ENCODE results near the gene RASAL2. TPM values are rescaled to one million over a fixed set of nuclear protein-coding genes. Genes with fewer than 3 reads are reported as not detected.

Gene RASAL2
- total and polyA plus RNA-seq, 10 donors = 0.42 to 24.4 (median 14.6) TPM

DNA sequence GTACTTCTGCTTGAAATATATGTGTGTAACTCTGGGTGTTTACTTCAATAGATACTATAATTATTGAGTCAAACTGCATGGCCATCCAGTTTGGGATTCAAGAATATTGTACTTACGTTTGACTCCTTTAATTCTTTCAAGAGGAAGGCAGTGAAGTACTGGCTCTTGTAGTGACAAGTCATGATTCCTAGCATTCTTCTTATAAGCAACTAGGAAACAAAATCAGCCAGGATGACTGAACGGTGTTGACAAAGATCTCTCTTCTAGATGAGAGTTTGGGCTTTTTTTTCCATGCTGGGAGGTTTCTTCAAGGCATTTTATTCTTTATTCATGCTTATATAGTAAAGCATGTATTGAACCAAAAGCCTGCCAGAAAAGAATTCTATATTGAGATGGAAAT is 344.5 kb downstream of the RASAL2 start:
- TF ChIP-seq POLR2AphosphoS5 (IDR thresholded peaks at IDR 0.05) (no peak), POLR2A (IDR thresholded peaks at IDR 0.05) (no peak)
- TF ChIP-seq, protein P1, sequence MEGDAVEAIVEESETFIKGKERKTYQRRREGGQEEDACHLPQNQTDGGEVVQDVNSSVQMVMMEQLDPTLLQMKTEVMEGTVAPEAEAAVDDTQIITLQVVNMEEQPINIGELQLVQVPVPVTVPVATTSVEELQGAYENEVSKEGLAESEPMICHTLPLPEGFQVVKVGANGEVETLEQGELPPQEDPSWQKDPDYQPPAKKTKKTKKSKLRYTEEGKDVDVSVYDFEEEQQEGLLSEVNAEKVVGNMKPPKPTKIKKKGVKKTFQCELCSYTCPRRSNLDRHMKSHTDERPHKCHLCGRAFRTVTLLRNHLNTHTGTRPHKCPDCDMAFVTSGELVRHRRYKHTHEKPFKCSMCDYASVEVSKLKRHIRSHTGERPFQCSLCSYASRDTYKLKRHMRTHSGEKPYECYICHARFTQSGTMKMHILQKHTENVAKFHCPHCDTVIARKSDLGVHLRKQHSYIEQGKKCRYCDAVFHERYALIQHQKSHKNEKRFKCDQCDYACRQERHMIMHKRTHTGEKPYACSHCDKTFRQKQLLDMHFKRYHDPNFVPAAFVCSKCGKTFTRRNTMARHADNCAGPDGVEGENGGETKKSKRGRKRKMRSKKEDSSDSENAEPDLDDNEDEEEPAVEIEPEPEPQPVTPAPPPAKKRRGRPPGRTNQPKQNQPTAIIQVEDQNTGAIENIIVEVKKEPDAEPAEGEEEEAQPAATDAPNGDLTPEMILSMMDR (IDR thresholded peaks at IDR 0.05 in 8 of 11, conservative IDR thresholded peaks at IDR 0.05 in 3 of 11) = no peak
- intact Hi-C loops (cut with DNase I; ENCODE audit: low total_unique reads) = no loop called here

DNA sequence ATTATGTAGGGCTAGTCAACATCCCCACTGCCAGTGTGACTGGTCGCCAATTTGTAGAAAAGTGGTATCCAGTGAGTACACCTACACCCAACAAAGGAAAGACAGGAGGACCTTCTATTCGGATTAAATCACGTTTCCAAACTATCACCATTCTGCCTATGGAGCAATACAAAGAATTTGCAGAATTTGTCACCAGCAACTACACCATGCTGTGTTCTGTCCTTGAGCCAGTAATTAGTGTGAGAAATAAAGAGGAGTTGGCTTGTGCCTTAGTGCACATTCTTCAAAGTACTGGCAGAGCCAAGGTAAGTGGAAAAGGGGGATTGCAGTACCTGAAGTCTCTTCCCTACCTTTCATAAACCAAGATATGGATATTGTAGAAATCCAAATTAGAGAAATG is 349.0 kb downstream of the RASAL2 start:
- TF ChIP-seq POLR2AphosphoS5 (IDR thresholded peaks at IDR 0.05) (no peak), POLR2A (IDR thresholded peaks at IDR 0.05) (no peak)
- TF ChIP-seq, protein P1 (IDR thresholded peaks at IDR 0.05 in 8 of 11, conservative IDR thresholded peaks at IDR 0.05 in 3 of 11) = no peak
- Histone ChIP-seq H3K36me3 (peaks cover 0 to 17% (median 0%) of the 10 kb centered on the region in 6 donors), H3K9me3 (no peaks in the 10 kb centered on the region), H3K4me3 (no peak overlapping the region), H3K27ac (no peak overlapping the region), H3K4me1 (no peaks in the 10 kb centered on the region), H3K27me3 (replicated peaks in 1 of 7) (no peaks in the 10 kb centered on the region)
- DNase-seq = no peak
- intact Hi-C loops (cut with DNase I; ENCODE audit: low total_unique reads) = no loop called here
- 86 to 96% (median 91%) methylated on average over 3 of the region's 3 CpGs for WGBS, 5 donors

More for the DNA sequence above, 344.5 kb downstream of the RASAL2 start:
- H3K27me3 ChIP-seq (replicated peaks in 1 of 7) = no peaks in the 10 kb centered on the region
- H3K36me3 ChIP-seq = peaks cover 0 to 17% (median 0%) of the 10 kb centered on the region in 6 donors
- DNase-seq = no peak
- H3K27ac ChIP-seq = no peak overlapping the region
- H3K4me1 ChIP-seq = no peaks in the 10 kb centered on the region
- no peak overlapping the region for H3K4me3 ChIP-seq
- no peaks in the 10 kb centered on the region for H3K9me3 ChIP-seq
- 65 to 88% (median 76%) methylated on average over 2 of the region's 2 CpGs for WGBS, 5 donors

DNA sequence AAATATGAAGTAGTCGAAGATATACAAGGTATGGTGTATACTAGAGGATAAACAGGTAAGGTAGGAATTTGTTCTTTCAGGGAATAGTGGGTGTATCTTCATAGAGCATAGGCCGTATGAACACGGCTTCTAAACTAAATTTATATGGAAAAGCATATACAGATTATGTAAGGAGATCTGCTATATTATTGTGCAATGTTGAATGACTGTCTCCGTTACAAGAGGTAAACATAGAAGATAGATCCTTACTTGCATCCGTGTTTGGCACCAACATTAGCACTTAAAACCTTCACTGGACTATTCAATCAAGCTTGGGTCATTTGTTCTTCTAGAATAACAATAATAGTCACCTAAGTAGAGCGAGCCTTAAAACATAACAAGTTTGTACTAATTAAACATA is 357.0 kb downstream of the RASAL2 start:
- Histone ChIP-seq H3K4me3 (no peak overlapping the region), H3K27ac (no peak overlapping the region), H3K4me1 (no peaks in the 10 kb centered on the region), H3K9me3 (no peaks in the 10 kb centered on the region), H3K27me3 (replicated peaks in 1 of 7) (no peaks in the 10 kb centered on the region), H3K36me3 (peaks cover 0 to 5% (median 0%) of the 10 kb centered on the region in 6 donors)
- 85 to 93% (median 92%) methylated on average over 6 of the region's 6 CpGs for WGBS, 5 donors
- no peak for DNase-seq
- TF ChIP-seq POLR2A (IDR thresholded peaks at IDR 0.05) (no peak), POLR2AphosphoS5 (IDR thresholded peaks at IDR 0.05) (no peak)
- TF ChIP-seq, protein P1 (IDR thresholded peaks at IDR 0.05 in 8 of 11, conservative IDR thresholded peaks at IDR 0.05 in 3 of 11) = no peak
- intact Hi-C loops (cut with DNase I; ENCODE audit: low total_unique reads) = no loop called here

DNA sequence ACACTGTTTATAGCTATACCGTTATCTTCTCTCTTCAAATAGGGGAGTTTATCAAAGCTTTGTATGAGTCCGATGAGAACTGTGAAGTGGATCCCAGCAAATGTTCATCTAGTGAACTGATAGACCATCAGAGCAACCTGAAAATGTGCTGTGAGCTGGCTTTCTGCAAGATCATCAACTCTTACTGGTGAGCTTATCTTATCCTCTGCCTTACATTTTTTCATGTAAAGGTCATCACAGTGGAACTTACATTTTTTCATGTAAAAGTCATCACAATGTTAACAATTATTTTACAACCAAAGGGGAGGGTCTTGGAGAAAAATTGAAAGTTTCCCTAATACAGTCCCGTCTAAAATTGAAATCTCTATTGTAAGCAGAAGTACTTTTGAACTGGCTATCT is 357.6 kb downstream of the RASAL2 start:
- H3K4me3 ChIP-seq = no peak overlapping the region
- no peaks in the 10 kb centered on the region for H3K27me3 ChIP-seq (replicated peaks in 1 of 7)
- 84 to 96% (median 85%) methylated on average over 3 of the region's 3 CpGs for WGBS, 5 donors
- intact Hi-C loops (cut with DNase I; ENCODE audit: low total_unique reads) = no loop called here
- H3K9me3 ChIP-seq = no peaks in the 10 kb centered on the region
- TF ChIP-seq POLR2AphosphoS5 (IDR thresholded peaks at IDR 0.05) (no peak), POLR2A (IDR thresholded peaks at IDR 0.05) (no peak)
- TF ChIP-seq, protein P1 (IDR thresholded peaks at IDR 0.05 in 8 of 11, conservative IDR thresholded peaks at IDR 0.05 in 3 of 11) = no peak
- peaks cover 0 to 8% (median 0%) of the 10 kb centered on the region in 6 donors for H3K36me3 ChIP-seq
- no peak overlapping the region for H3K27ac ChIP-seq
- no peak for DNase-seq
- no peaks in the 10 kb centered on the region for H3K4me1 ChIP-seq

All from spleen (tissue), 11 donors.